ENCODE results near the gene MEGF11.

Gene MEGF11

GRCh38 chr15:66288093-66288492 is 34.5 kb upstream of the MEGF11 start:
- H3K4me3 ChIP-seq (ENCODE audit: low read length) = no peak overlapping the region
- no peak for DNase-seq (ENCODE audit: low read depth)
- TF ChIP-seq CTCF (conservative IDR thresholded peaks at IDR 0.05; ENCODE audit: low read length) = no peak

- DNase-seq (ENCODE audit: low read depth) = peak; percentile 26
- TF ChIP-seq CTCF (conservative IDR thresholded peaks at IDR 0.05; ENCODE audit: low read length) = peak; percentile 74
- H3K4me3 ChIP-seq (ENCODE audit: low read length) = no peak overlapping the region
Observed at GRCh38 chr15:66287461-66288057, 34.0 kb upstream of the MEGF11 start.

- TF ChIP-seq CTCF (conservative IDR thresholded peaks at IDR 0.05; ENCODE audit: low read length) = no peak
- H3K4me3 ChIP-seq (ENCODE audit: low read length) = no peak overlapping the region
- DNase-seq (ENCODE audit: low read depth) = no peak
Observed at GRCh38 chr15:66285533-66286280, 32.2 kb upstream of the MEGF11 start.

GRCh38 chr15:66284271-66284670 is 30.7 kb upstream of the MEGF11 start:
- no peak for DNase-seq (ENCODE audit: low read depth)
- TF ChIP-seq CTCF (conservative IDR thresholded peaks at IDR 0.05; ENCODE audit: low read length) = no peak
- H3K4me3 ChIP-seq (ENCODE audit: low read length) = no peak overlapping the region

- H3K4me3 ChIP-seq (ENCODE audit: low read length) = no peak overlapping the region
- TF ChIP-seq CTCF (conservative IDR thresholded peaks at IDR 0.05; ENCODE audit: low read length) = no peak
- no peak for DNase-seq (ENCODE audit: low read depth)
Observed at GRCh38 chr15:66278671-66279070, 25.1 kb upstream of the MEGF11 start.

- no peak overlapping the region for H3K4me3 ChIP-seq (ENCODE audit: low read length)
- no peak for TF ChIP-seq CTCF (conservative IDR thresholded peaks at IDR 0.05; ENCODE audit: low read length)
- no peak for DNase-seq (ENCODE audit: low read depth)
Observed at GRCh38 chr15:66278056-66278455, 24.5 kb upstream of the MEGF11 start.

- DNase-seq (ENCODE audit: low read depth) = no peak
- no peak for TF ChIP-seq CTCF (conservative IDR thresholded peaks at IDR 0.05; ENCODE audit: low read length)
Observed at GRCh38 chr15:66276546-66276945, 23.0 kb upstream of the MEGF11 start.

More at GRCh38 chr15:66276546-66276945, 23.0 kb upstream of the MEGF11 start:
- no peak overlapping the region for H3K4me3 ChIP-seq (ENCODE audit: low read length)

Data from AG10803 (cell line).